Activated CD4-positive, alpha-beta T cell treated with anti-CD3 and anti-CD28 coated beads for 48 hours (primary cell): ENCODE data around the gene KMO.

Experiments
- DNase-seq: peaks from one replicate; pipeline ENCODE4 v3.0.0-alpha.2; 2020

The KMO gene

DNA sequence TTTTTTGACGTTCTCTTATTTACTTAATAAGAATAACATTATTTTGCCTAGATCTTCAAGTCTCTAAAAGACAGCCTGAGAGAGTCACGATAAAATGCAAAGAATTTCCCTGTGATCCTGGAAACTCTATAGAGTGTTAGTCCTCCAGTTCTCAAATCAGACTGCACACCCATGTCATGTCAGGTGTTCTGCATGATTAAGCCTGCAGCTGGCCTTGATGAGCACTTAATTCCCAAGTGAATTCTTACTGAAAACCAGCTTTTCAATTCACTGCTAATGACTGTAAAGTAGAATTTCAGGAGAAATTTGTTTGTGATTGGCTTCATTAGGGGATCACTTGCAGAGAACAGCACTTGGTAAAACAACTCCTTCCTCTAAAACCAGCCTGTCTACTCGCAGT is 66.1 kb downstream of the KMO start:
- DNase-seq = no peak

DNA sequence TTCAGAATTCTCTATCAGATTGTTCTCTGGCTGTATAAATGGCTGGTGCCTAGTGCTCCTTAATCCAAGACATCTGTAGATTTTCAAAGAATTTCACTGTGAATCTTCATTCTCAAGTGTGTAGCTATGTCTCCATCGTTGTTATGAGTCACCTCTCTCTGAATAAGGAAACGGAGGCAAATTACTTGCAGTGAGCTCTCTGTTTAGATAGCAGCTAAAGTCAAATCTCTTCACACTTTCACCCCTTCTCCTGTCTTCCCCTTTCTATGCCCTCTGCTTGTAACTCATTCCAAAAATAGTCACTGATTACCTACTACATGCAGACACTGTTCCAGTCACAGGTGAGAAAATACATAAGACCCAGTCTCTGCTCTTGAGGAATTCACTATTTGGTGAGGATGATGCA is 68.3 kb downstream of the KMO start:
- DNase-seq = no peak

DNA sequence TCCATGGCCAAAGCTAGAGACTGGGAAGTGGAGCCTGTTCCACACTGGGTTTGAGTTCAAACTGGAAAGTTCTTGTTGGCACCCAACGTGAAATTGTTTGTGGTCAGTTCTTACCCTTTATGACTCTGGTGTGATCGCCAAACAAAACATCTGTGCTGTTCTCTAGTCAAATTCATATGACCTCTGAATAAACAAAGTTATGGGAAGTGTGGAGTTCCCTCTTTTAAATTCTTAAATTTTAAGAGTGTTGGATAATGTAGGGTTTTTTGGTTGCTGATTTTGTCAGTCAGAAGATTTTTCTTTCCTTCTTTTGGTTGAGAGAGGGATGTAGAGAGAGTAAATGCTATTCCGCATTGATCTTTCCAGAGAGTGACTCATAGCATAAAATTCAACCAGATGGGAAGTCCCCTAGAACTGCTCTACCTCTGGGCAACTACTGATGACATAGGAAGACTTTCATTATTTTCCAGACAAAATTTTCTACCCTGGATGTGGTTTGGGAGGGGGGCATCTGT is 71.6 kb downstream of the KMO start:
- no peak for DNase-seq

DNA sequence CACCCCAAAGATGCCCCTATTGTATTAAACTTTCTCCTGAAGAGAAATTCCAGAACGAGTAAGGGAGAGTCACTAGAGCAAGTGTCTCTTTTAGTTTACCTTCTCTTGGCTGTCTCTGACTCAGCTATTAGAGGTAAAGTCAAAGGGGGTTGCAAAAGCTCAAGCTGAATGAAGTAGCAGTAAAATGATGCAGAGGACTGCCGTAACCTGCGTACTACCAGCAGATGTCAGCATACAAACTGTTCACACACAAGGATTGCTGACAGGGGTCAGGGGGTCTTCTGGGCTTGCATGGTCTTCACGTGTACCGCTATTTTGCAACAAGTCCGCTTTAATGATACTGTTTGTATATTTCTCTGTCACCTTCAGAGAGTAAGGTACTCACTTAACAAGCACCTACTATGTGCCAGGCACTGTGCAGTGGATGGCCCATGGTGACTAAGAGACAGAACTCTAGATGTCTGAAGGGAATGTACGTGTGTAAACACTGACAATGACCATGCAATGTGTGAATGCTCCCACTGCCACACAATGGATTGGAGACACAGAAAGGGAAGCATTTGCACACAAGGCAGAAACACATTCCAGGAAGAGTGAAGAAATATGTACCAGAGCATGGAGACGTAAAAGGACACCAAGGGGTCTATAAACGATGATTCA is 73.1 kb downstream of the KMO start:
- no peak for DNase-seq

DNA sequence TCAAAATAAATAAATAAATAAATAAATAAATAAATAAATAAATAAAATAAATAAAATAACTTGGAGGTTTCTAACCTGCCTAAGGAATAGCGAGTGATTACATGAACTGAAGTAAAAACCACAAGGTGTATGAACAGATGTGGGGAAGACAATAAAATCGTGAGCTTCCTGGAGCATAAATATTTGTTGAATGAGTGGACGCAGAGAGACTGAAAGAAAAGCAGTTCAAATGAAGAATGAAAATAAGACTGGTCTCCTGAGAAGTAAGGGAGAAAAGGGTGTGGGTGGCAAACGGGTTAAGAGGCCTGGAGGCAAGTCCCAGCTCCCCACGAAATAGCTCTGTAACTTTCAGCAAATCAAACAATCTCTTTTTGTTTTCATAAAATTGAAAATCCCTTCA is 74.4 kb downstream of the KMO start:
- no peak for DNase-seq

DNA sequence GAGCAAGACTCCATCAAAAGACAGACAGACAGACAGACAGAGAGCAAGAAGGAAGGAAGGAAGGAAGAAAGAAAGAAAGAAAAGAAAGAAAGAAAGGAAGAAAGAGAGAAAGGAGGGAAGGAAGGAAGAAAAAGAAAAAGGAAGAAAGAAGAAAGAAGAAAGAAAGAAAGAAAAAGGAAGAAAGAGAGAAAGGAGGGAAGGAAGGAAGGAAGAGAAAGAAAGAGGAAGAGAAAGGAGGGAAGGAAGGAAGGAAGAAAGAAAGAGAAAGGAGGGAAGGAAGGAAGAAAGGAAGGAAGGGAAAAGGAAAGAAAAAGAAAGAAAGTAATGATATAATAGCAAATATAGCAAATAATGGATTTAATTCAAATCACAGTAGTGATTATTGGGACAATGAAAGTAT is 75.3 kb downstream of the KMO start:
- no peak for DNase-seq

DNA sequence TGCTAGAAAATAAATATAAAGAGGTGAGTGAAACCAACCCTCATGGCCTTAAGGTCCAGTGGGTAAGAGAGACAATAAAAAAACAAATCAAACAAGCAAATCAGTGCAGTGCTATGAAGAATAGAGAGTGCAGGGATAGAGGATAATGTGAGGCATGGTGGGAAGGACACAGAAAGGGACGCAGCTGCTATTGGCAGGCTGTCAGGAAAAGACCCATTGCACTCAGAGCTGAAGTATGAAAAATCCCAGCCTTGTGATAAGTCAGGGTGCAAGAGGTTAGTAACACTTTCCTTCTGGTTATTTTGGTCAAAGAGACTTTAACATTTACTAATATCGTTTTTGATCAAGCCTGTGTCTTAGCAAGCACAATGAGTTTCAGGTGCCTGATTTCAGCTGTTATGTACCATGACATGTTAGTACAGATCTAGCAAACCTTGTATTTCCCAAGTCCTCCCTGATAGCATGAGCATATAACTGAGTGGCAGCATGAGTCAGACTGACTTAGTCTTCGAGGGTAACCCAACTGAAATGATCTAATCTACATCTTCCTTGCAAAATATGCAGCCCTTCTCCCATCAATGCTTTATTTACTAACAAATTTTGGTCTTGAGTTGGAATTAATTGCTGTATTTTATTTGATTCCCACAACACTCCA is 76.3 kb downstream of the KMO start:
- DNase-seq = no peak

DNA sequence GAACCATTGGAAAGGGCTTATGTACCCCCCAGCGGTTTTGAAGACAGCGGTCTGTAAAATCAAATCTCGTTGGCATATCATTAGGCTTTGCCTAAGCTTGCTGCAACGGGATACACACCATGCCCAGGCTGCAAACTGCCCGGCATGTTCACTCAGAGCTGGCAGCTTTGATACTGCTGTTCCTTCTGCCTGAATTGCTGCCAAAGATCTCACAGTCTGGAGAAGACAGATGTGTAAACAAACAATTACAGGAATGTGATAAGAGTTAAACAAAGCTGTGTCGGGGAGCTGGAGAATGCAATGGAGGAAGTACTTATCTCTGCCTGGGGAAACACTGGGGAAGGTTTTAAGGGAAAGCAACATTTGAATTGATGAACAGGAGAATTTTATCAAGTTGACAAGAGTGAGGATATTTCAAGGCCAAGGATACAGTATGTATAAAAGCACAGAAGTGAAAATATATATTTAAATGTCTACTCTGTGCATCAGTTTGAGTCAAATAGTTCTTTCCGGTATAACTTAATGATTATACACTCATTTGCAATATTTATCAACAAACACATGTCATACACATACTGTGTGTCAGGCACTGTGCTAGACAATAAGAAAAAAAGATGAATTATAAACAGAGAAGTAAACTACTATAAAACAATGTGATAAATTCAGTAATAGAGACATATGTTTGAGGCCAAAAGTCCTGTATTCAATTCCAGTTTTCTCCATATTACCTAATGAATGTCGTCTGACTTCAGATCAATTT is 78.1 kb downstream of the KMO start:
- no peak for DNase-seq

DNA sequence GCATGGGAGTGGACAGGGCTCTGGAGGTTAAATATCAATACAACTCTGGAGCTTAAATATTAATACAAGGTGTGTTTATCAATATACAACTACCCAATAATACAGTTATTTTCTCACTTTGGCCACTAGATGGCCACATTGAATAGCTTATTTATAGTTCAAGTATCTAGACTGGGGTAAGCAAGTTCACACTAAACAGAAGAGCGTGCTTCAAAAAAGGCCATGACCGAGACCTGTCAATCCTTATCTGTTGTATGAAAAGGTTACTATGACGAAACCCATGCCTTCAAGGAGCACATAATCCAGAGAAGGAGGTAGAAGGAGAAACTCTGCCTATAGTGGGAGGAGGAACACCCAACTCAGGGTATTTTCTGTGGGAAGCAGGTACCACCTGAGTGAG is 78.9 kb downstream of the KMO start:
- DNase-seq = no peak

DNA sequence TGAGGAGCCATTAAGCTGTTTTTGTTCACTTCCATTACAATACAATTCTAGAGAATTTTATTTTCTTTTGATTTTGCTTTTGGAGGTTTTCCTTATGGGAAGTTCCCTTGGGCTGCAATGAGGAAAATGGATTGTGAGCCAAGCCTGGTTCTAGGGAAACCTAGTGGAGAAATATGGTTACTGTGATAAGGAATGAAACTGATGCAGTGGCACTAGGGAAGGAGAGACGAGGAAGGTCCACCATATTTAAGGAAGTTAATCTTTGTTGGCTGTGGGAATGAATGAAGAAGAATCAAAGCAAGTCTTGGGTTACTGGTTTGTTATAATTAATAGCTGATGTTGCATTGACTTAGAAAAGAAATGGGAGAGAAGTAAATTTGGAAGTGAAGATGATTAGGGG is 79.6 kb downstream of the KMO start:
- DNase-seq = no peak

DNA sequence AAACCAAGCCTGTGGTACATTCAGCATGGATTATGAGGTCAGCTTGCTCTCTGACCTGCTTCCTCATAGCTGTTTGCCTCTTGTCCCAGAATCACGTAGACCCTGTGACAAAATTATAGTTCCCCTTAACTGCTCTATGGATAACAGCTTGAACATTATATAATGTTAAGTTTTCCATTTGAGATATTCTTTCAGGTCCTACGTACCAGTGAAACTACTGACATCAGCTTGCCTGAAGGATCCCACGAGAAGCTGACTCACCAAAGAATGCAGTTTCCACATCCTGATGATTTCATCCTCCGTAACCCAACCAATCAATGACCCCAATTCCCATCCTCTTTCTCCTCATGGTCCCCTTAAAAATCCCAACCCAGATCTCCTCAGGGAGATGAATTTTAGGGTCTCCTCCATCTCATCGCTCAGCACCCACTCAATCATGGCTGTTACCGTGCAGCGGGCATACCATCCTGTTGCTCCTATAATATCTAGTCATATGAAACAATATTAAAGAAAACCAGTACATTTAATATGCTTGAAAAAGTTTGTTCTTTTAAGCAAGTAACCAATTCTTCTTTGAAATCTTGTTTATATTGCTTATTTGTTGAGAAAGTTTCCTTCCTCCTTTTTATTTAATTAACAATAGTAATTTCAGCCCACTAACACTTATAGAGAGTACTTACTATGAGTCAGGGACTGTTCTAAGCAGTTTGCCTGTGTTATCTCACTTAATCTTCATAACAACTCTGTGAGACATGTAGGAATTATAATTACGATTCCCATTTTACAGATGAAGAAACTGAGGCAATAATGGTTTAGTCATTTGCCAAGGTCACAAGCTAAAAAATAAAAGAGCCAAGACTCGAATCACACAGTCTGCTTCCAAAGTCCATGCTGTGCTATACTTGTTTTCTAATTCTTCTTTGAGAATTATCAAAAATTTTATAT is 80.6 kb downstream of the KMO start:
- DNase-seq = no peak

DNA sequence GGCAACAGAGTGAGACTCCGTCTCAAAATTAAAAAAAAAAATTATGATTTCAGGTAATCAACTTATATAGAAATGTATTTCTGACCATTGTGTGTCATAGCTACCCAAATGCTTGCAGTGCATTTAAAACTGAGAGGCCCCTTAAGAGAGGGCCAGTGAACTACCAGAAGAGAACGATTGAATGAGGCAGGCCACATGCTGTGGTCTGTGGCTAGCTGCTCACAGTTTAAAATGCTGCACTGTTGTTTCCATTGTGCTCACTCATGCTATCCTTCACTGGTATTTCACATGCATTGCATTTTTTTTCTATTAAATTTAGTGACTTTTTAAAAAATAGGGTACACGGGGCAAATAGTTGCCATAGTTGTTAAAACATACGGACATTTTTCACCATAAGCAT is 82.0 kb downstream of the KMO start:
- DNase-seq = no peak

DNA sequence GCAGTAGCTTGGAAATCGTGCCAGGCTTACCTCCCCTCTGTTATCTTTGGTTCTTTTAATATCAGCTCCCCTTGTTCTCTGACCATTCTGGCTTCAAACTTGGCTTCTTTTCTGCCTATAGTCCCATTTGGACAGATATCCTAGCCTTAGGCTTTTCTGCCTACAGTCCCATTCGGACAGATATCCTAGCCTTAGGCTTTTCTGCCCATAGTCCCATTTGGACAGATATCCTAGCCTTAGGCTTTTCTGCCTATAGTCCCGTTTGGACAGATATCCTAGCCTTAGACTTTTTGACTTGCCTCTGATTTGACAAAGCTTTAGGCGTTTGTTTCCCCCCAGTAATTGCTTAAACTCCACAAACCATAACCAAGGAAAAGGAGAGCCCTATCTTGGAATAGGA is 82.4 kb downstream of the KMO start:
- no peak for DNase-seq

DNA sequence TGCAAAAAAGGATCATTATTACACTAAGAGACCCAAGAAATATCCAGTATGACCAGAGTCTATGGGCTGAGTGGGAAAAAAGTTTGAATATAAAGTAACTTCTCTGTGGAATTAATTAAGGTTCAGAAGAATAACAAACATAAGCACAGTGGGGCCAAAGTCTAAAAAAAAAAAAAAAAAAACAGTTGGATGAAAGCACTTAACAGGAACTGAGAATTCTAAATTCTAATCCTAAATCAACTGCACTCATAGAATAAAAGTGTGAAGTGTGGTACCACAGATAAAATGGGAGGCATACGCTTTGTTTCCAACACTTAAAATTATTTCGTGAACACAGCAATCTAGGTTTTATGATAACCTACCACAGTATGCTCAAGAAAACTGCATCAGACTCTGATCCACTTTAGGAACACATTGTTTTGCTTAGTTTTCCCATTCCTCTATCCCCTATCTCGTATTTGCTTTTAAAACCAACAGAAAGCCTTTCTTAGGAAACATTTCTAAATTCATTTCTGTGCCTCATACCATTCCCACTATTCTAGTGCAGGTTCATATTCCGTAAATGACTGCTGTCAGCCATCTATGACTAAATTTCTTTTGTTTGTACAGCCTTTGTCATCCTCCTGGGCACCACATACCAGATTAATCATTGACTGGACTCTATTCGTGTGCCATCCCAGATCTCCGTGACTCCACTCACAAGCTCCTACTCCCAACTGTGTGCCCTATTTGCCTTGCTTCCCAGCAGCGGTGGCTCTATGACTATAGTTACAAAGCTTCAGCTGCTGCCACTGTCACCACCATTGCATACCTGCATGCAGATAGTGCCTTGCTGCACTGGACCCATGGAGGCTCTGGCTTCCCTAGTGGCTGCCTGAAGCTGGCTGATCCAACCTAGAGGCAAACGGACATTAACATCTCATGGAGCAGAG is 83.1 kb downstream of the KMO start:
- no peak for DNase-seq

DNA sequence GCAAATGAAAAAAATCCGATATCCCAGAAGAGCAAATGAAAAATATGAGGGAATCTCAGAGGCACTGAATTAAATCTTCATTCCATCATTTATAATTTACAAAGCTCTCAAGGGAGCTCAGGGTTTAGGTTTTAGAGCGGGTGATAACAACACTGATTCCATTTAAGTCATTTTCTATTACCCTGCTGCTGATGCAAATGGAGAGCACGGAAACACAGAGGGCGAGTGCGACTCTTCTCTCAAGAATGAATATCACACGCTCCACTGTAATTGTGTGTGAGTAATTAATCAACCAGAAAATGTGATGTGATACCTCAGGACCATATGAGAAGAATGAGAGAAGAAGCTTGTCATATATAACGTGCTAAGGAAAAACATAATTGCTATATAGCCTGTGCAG is 85.2 kb downstream of the KMO start:
- no peak for DNase-seq

DNA sequence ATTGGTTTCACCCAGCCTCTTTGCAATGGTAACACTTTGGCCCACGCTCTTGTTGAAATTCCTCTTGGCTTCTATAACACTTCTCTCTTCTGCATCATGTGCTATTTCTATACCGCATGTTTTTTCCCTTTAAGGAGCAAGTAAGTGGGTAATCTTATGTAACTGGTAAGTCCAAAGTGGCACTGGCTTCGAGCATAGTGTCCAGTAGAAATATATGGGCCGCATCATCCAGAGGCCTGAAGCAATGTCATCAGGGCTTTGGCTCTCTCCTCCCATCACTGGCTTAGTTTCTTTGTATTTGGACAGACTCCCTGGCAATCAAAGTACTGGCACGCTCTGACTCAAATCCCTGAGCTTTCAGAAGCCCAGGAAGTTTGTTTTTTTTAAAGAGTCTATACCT is 90.5 kb downstream of the KMO start:
- DNase-seq = no peak

DNA sequence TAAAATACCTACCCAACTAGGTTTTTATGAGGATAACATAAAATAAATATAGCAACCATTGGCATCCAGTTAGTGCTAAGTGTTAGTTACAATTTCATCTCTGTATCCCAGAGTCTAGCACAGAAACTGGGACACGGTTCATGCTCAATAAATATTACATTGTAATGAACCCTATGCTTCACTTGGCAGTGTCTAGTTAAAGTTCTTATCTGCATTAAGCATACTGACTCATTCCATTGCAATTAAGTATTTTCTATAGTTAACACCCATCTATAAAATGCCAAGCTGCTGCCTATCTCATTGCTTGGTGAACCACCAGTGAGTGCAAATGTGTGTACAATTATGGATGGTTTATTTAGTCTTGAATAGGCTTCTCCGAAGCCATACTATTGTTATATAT is 92.8 kb downstream of the KMO start:
- DNase-seq = no peak

DNA sequence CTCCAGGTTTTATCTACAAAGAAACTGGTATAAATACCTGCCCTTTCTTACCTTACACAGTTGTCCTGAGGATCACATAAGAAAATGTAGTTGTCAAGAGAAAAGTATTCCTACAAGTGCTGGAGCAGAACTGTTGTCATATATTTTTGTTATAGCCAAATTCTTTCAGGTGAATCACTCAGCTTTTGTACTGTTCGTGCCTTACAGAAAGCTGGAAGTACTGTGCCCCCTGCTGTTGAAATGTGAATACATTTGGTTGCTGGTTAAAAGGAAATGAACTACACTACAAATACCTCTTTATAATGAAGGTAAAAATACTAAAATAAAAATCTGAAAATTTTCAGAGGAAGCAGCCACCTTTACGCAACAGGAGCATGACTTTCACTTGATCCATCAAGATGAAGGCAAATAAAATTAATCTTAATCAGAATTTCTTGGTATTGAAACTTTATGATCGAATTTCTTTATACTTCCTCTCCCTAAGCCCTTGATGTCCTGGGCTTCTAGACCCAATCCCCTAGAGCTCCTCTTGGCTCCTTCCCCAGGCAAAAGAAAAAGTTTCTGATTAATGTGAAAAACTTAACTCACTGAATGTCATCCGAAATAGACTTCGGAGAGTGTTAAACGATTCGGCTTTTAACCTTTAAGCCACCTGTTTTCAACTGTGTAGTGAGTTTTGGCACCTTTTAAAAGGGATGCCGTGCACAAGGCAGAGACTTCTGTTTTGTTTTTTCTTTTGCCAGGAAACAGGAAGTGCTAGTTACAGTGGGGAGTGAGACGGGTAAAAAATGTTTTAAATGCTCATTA is 95.5 kb downstream of the KMO start:
- peak; percentile 50 for DNase-seq

DNA sequence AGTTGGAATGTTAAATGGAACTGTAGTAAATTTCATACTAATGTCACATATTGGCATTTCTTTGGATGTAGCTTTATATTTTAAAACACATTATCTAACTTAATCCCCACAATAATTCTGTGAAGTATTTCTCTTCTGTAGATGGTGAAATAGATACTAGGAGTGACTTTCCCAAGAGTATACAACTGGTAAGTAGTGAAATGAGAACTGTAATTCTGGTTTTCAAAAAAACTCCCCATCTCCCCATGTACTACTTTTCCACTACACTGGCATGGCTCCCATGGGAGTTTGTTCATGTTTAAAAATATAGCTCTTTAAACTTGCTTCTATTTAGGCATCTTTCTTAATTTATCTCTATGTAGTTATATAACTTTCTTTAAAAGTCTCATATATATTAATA is 97.8 kb downstream of the KMO start:
- no peak for DNase-seq

DNA sequence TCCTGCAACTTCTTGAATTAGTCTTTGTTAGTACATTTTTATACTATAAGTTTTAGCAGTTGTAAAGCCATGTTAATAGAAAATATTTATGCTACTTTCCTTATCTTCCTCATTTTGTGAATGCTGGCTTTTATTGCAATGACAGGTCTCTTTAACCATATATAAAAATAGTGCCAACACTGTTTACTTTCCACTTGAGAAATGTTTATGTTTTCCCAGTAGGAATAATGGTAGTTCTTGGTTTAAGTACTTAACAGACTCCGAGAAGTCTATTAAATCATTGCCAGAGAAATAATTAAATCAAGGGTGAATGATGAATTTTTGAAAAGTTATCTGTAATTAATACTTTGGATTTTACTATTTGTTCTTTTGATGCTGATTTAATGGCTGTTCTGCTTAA is 98.3 kb downstream of the KMO start:
- no peak for DNase-seq

DNA sequence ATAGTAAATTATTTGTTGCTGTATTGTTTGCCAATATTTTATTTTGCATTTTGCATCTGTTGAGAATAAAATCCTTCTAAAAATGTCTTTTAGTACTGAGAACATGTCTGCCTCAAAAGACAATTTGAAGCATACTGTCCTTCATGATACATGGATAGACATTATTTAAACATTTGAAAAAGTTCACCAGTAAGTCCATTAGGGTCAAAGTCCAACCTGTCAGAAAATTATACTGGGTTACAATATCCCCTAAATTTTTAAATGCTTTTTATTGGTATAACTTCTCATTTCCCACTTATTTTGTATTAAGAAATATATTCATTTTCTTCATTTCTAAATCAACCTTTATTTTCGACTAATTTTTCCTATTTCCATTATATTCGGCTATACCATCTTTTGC is 98.7 kb downstream of the KMO start:
- DNase-seq = no peak
